ENCODE measurements around the gene TRIM74. TPM values are rescaled to one million over a fixed set of nuclear protein-coding genes. Genes with fewer than 3 reads are reported as not detected.
"Not testable (repeated sequence)": the region's sequence is repeated elsewhere in the genome, so short reads cannot be mapped to it uniquely, and the experiment has no call there.

TRIM74 gene
- total and polyA plus RNA-seq, 4 donors: 0.69 to 0.84 TPM; not detected in 2

GRCh38 chr7:72963056-72963455, 6.2 kb downstream of the TRIM74 start:
- H3K4me3 ChIP-seq (ENCODE audit: low read length in 2 of 2); H3K4me1 ChIP-seq (ENCODE audit: control insufficient read depth in 1 of 2, insufficient read depth in 2 of 2, low read length in 2 of 2); H3K36me3 ChIP-seq (ENCODE audit: control insufficient read depth in 1 of 2, insufficient read depth in 2 of 2, low read length in 1 of 2); H3K27me3 ChIP-seq (ENCODE audit: control insufficient read depth in 1 of 2, insufficient read depth in 2 of 2, low read length in 1 of 2); H3K9me3 ChIP-seq (ENCODE audit: control insufficient read depth, low read length); H3K27ac ChIP-seq (ENCODE audit: low read depth in 1 of 2, low read length in 2 of 2); intact Hi-C loops (cut with DNase I); ATAC-seq (ENCODE audit: low FRiP score); DNase-seq: not testable (repeated sequence)
- WGBS, 2 donors: 69 to 70% methylated on average over 2 to 4 of the region's 8 CpGs

GRCh38 chr7:72961346-72961650, 8.0 kb downstream of the TRIM74 start:
- WGBS, 2 donors: no CpG with 5 or more reads among the region's 9 CpGs
- H3K27ac ChIP-seq (ENCODE audit: low read depth in 1 of 2, low read length in 2 of 2); intact Hi-C loops (cut with DNase I): not testable (repeated sequence)

GRCh38 chr7:72960626-72961345, 8.5 kb downstream of the TRIM74 start:
- H3K9me3 ChIP-seq (ENCODE audit: control insufficient read depth, low read length); H3K27ac ChIP-seq (ENCODE audit: low read depth in 1 of 2, low read length in 2 of 2); ATAC-seq (ENCODE audit: low FRiP score); DNase-seq; H3K36me3 ChIP-seq (ENCODE audit: control insufficient read depth in 1 of 2, insufficient read depth in 2 of 2, low read length in 1 of 2); H3K4me3 ChIP-seq (ENCODE audit: low read length in 2 of 2); H3K4me1 ChIP-seq (ENCODE audit: control insufficient read depth in 1 of 2, insufficient read depth in 2 of 2, low read length in 2 of 2); intact Hi-C loops (cut with DNase I); H3K27me3 ChIP-seq (ENCODE audit: control insufficient read depth in 1 of 2, insufficient read depth in 2 of 2, low read length in 1 of 2): not testable (repeated sequence)
- no CpG with 5 or more reads among the region's 20 CpGs for WGBS, 2 donors

More at GRCh38 chr7:72961346-72961650, 8.0 kb downstream of the TRIM74 start:
- ATAC-seq (ENCODE audit: low FRiP score); H3K9me3 ChIP-seq (ENCODE audit: control insufficient read depth, low read length); H3K4me1 ChIP-seq (ENCODE audit: control insufficient read depth in 1 of 2, insufficient read depth in 2 of 2, low read length in 2 of 2); H3K27me3 ChIP-seq (ENCODE audit: control insufficient read depth in 1 of 2, insufficient read depth in 2 of 2, low read length in 1 of 2); DNase-seq; H3K4me3 ChIP-seq (ENCODE audit: low read length in 2 of 2); H3K36me3 ChIP-seq (ENCODE audit: control insufficient read depth in 1 of 2, insufficient read depth in 2 of 2, low read length in 1 of 2): not testable (repeated sequence)

- H3K4me1 ChIP-seq (ENCODE audit: control insufficient read depth in 1 of 2, insufficient read depth in 2 of 2, low read length in 2 of 2); H3K27ac ChIP-seq (ENCODE audit: low read depth in 1 of 2, low read length in 2 of 2); ATAC-seq (ENCODE audit: low FRiP score); H3K9me3 ChIP-seq (ENCODE audit: control insufficient read depth, low read length); H3K4me3 ChIP-seq (ENCODE audit: low read length in 2 of 2); H3K36me3 ChIP-seq (ENCODE audit: control insufficient read depth in 1 of 2, insufficient read depth in 2 of 2, low read length in 1 of 2); DNase-seq; intact Hi-C loops (cut with DNase I); H3K27me3 ChIP-seq (ENCODE audit: control insufficient read depth in 1 of 2, insufficient read depth in 2 of 2, low read length in 1 of 2): not testable (repeated sequence)
- 67 to 76% methylated on average over 4 of the region's 18 CpGs for WGBS, 2 donors
Measured at GRCh38 chr7:72960029-72960428, 9.2 kb downstream of the TRIM74 start.

GRCh38 chr7:72954563-72955198, 14.6 kb downstream of the TRIM74 start:
- intact Hi-C loops (cut with DNase I); H3K4me1 ChIP-seq (ENCODE audit: control insufficient read depth in 1 of 2, insufficient read depth in 2 of 2, low read length in 2 of 2); H3K9me3 ChIP-seq (ENCODE audit: control insufficient read depth, low read length); H3K36me3 ChIP-seq (ENCODE audit: control insufficient read depth in 1 of 2, insufficient read depth in 2 of 2, low read length in 1 of 2); H3K27ac ChIP-seq (ENCODE audit: low read depth in 1 of 2, low read length in 2 of 2); H3K27me3 ChIP-seq (ENCODE audit: control insufficient read depth in 1 of 2, insufficient read depth in 2 of 2, low read length in 1 of 2); H3K4me3 ChIP-seq (ENCODE audit: low read length in 2 of 2): not testable (repeated sequence)
- DNase-seq (peak; percentile 40 to 72), ATAC-seq (ENCODE audit: low FRiP score) (peak; percentile 95)
- 0 to 14% methylated on average over 2 to 19 of the region's 45 CpGs for WGBS, 2 donors

GRCh38 chr7:72953901-72954562, 15.2 kb downstream of the TRIM74 start:
- intact Hi-C loops (cut with DNase I); H3K4me1 ChIP-seq (ENCODE audit: control insufficient read depth in 1 of 2, insufficient read depth in 2 of 2, low read length in 2 of 2); H3K27ac ChIP-seq (ENCODE audit: low read depth in 1 of 2, low read length in 2 of 2); DNase-seq; H3K9me3 ChIP-seq (ENCODE audit: control insufficient read depth, low read length); H3K4me3 ChIP-seq (ENCODE audit: low read length in 2 of 2); H3K27me3 ChIP-seq (ENCODE audit: control insufficient read depth in 1 of 2, insufficient read depth in 2 of 2, low read length in 1 of 2); H3K36me3 ChIP-seq (ENCODE audit: control insufficient read depth in 1 of 2, insufficient read depth in 2 of 2, low read length in 1 of 2): not testable (repeated sequence)
- ATAC-seq (ENCODE audit: low FRiP score): peak; percentile 28
- WGBS, 2 donors: 0% methylated on average over 2 to 4 of the region's 43 CpGs

- intact Hi-C loops (cut with DNase I); H3K9me3 ChIP-seq (ENCODE audit: control insufficient read depth, low read length); H3K27ac ChIP-seq (ENCODE audit: low read depth in 1 of 2, low read length in 2 of 2); DNase-seq; ATAC-seq (ENCODE audit: low FRiP score); H3K4me3 ChIP-seq (ENCODE audit: low read length in 2 of 2); H3K27me3 ChIP-seq (ENCODE audit: control insufficient read depth in 1 of 2, insufficient read depth in 2 of 2, low read length in 1 of 2); H3K4me1 ChIP-seq (ENCODE audit: control insufficient read depth in 1 of 2, insufficient read depth in 2 of 2, low read length in 2 of 2); H3K36me3 ChIP-seq (ENCODE audit: control insufficient read depth in 1 of 2, insufficient read depth in 2 of 2, low read length in 1 of 2): not testable (repeated sequence)
- 64% methylated on average over 4 of the region's 6 CpGs; no CpG with 5 or more reads in 1 of the 2 donors for WGBS, 2 donors
Measured at GRCh38 chr7:72950432-72950831, 18.8 kb downstream of the TRIM74 start.

- H3K27ac ChIP-seq (ENCODE audit: low read depth in 1 of 2, low read length in 2 of 2); H3K36me3 ChIP-seq (ENCODE audit: control insufficient read depth in 1 of 2, insufficient read depth in 2 of 2, low read length in 1 of 2); H3K27me3 ChIP-seq (ENCODE audit: control insufficient read depth in 1 of 2, insufficient read depth in 2 of 2, low read length in 1 of 2); H3K4me3 ChIP-seq (ENCODE audit: low read length in 2 of 2); intact Hi-C loops (cut with DNase I); ATAC-seq (ENCODE audit: low FRiP score); H3K4me1 ChIP-seq (ENCODE audit: control insufficient read depth in 1 of 2, insufficient read depth in 2 of 2, low read length in 2 of 2); H3K9me3 ChIP-seq (ENCODE audit: control insufficient read depth, low read length): not testable (repeated sequence)
- WGBS, 2 donors: 73 to 74% methylated on average over 4 of the region's 6 CpGs
- peak in 1 of 2 donors; percentile 42 for DNase-seq
Measured at GRCh38 chr7:72949686-72950085, 19.6 kb downstream of the TRIM74 start.

- H3K36me3 ChIP-seq (ENCODE audit: control insufficient read depth in 1 of 2, insufficient read depth in 2 of 2, low read length in 1 of 2); H3K27ac ChIP-seq (ENCODE audit: low read depth in 1 of 2, low read length in 2 of 2); ATAC-seq (ENCODE audit: low FRiP score); intact Hi-C loops (cut with DNase I); H3K27me3 ChIP-seq (ENCODE audit: control insufficient read depth in 1 of 2, insufficient read depth in 2 of 2, low read length in 1 of 2); H3K9me3 ChIP-seq (ENCODE audit: control insufficient read depth, low read length); DNase-seq; H3K4me1 ChIP-seq (ENCODE audit: control insufficient read depth in 1 of 2, insufficient read depth in 2 of 2, low read length in 2 of 2); H3K4me3 ChIP-seq (ENCODE audit: low read length in 2 of 2): not testable (repeated sequence)
- 80 to 81% methylated on average over 9 of the region's 9 CpGs for WGBS, 2 donors
Measured at GRCh38 chr7:72949276-72949675, 20.0 kb downstream of the TRIM74 start.

Data from aorta (tissue), 5 donors.